BE2C (cell line): ENCODE results near the gene HYAL4. TPM values are rescaled to one million over a fixed set of nuclear protein-coding genes. Genes with fewer than 3 reads are reported as not detected.

Experiments used
- DNase-seq: peaks from one replicate; pipeline ENCODE4 v3.0.0-alpha.2; 2020
- H3K27me3 ChIP-seq: fragments of 250-450 bp; sonication (Bioruptor Pico); 2 replicates; pipeline ENCODE4 v1.5.1; 2020; ENCODE audit warnings: mild to moderate bottlenecking
- H3K36me3 ChIP-seq: fragments of 250-450 bp; sonication (Bioruptor Pico); 2 replicates; pipeline ENCODE4 v1.5.1; 2020; ENCODE audit warnings: mild to moderate bottlenecking
- H3K4me1 ChIP-seq: fragments of 250-450 bp; sonication (Bioruptor Pico); 2 replicates; pipeline ENCODE4 v1.5.1; 2020
- H3K4me3 ChIP-seq: 2 replicates; pipeline ENCODE4 v1.5.1; 2011; ENCODE audit warnings: low read depth, low read length
- H3K9me3 ChIP-seq: fragments of 250-450 bp; sonication (Bioruptor Pico); 2 replicates; pipeline ENCODE4 v1.5.1; 2020
- CTCF ChIP-seq: IDR thresholded peaks from 2 replicates; pipeline ENCODE4 v1.5.1; 2012; ENCODE audit warnings: mild to moderate bottlenecking, low read depth, low read length
- polyA plus RNA-seq: library from polyadenylated mRNA; unstranded; fragments of >200 nt; gene quantifications from one replicate; pipeline ENCODE4 v1.2.1, GENCODE V29; 2012; ENCODE audit warnings: low read depth, missing spikeins; ENCODE audit not compliant: insufficient read length, insufficient read depth

The HYAL4 gene, protein sequence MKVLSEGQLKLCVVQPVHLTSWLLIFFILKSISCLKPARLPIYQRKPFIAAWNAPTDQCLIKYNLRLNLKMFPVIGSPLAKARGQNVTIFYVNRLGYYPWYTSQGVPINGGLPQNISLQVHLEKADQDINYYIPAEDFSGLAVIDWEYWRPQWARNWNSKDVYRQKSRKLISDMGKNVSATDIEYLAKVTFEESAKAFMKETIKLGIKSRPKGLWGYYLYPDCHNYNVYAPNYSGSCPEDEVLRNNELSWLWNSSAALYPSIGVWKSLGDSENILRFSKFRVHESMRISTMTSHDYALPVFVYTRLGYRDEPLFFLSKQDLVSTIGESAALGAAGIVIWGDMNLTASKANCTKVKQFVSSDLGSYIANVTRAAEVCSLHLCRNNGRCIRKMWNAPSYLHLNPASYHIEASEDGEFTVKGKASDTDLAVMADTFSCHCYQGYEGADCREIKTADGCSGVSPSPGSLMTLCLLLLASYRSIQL
- not detected for polyA plus RNA-seq

DNA sequence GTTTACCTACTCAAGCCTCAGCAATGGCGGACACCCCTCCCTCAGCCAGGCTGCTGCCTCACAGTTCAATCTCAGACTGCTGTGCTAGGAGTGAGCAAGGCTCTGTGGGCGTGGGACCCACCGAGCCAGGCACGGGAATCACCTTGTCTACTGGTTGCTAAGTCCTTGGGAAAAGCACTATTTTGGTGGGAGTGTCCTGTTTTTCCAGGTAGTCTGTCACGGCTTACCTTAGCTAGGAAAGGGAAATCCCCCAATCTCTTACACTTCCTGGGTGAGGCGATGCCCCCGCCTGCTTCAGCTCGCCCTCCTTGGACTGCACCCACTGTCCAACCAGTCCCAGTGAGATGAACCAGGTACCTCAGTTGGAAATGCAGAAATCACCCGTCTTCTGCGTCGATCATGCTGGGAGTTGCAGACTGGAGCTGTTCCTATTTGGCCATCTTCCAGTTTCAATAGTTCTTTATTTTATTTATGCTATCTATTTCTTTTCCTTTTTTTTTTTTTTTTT lies at the start of gene HYAL4:
TSS of gene HYAL4 (plus strand) at position 458 of the 508 bp plus-strand sequence. CDS start 23,105 bp downstream, outside the sequence.
- no peak for TF ChIP-seq CTCF
- no peaks in the 10 kb centered on the region for H3K36me3 ChIP-seq
- no peaks in the 10 kb centered on the region for H3K27me3 ChIP-seq
- H3K9me3 ChIP-seq, result no peaks in the 10 kb centered on the region
- H3K4me3 ChIP-seq, result no peak within 1 kb of the TSS
- no peak for DNase-seq
- H3K4me1 ChIP-seq, result no peaks in the 10 kb centered on the region; the same call in 1 of the 2 replicates

DNA sequence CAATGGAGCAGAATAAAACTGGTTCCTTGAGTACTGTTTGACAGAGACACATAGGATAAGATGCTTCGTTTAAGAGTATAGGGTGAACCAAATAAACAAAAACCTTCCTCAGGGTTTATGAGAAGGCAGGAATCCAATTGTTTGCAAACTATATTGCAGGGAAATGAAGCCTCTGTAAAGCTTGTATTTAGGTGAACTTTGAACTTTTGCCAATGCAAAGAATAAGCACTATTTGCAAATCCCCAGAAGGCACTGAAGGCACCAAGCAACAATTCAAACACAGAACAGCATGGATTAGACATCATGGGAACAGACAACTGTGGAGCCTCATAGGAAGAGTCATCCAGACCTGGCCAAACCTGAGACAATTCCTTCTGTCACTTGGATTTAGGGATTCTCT lies 49.1 kb upstream of the HYAL4 start:
- Histone ChIP-seq H3K9me3 (no peaks in the 10 kb centered on the region), H3K36me3 (no peaks in the 10 kb centered on the region), H3K27me3 (no peaks in the 10 kb centered on the region), H3K4me1 (no peaks in the 10 kb centered on the region; the same call in 1 of the 2 replicates), H3K4me3 (no peak overlapping the region)
- TF ChIP-seq CTCF, result no peak
- no peak for DNase-seq

DNA sequence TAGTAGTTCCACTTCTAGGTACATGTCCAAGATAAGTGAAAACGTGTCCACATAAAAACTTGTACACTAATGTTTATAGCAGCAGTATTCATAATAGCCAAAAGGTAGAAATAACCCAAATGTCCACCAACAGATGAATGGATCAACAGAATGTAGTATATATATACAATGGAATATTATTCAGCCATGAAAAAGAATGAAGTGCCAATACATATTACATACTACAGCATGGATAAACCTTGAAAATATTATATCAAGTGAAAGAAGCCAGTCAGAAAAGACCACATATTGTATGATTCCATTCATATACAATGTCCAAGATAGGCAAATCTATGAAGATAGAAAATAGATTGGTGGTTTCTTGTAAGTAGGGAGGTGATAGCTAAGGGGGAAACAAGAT lies 48.4 kb upstream of the HYAL4 start:
- Histone ChIP-seq H3K27me3 (no peaks in the 10 kb centered on the region), H3K36me3 (no peaks in the 10 kb centered on the region), H3K4me1 (no peaks in the 10 kb centered on the region; the same call in 1 of the 2 replicates), H3K9me3 (no peaks in the 10 kb centered on the region), H3K4me3 (no peak overlapping the region)
- DNase-seq, result no peak
- no peak for TF ChIP-seq CTCF

DNA sequence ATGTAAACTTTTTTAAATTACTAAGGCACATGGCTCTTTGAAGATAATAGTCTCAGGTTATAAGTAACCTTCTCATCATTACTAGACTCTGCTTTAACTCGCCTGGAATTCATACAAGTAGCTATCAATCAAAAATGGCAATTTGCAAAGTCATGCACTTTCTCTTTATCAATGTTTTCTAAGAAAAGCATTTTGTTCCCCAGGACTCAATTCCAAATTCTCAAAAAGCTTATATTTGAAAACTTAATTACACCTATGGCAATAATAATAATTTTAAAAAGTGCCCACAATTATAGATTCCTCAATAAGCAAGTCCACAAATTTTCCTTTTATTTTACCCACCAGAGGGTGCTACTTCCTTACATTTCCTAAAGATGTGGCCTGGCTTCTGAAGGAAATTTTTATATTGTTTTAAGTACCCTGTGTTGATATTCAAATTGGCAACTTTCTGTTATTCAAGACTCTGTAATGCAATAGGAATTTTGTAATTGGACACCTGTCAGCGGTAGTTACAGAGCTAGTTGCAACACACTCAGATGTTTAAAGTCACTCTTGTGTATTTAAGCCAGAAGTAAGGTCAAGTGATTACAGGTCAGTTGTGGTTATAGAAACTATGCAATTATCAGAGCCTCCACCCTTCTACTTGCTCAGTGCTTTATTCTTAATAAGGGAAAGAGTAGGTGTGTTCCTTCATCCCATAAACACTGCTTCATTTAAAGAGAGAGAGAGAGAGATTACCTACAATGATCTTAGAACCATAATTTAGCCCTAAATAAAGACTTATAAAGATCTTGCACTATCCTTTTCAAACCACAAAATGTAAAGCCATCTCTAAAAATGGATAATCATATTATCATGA lies 47.1 kb upstream of the HYAL4 start:
- no peaks in the 10 kb centered on the region; the same call in 1 of the 2 replicates for H3K4me1 ChIP-seq
- H3K27me3 ChIP-seq, result no peaks in the 10 kb centered on the region
- TF ChIP-seq CTCF, result peak; percentile 52
- no peak for DNase-seq
- H3K9me3 ChIP-seq, result no peaks in the 10 kb centered on the region
- no peaks in the 10 kb centered on the region for H3K36me3 ChIP-seq
- no peak overlapping the region for H3K4me3 ChIP-seq

DNA sequence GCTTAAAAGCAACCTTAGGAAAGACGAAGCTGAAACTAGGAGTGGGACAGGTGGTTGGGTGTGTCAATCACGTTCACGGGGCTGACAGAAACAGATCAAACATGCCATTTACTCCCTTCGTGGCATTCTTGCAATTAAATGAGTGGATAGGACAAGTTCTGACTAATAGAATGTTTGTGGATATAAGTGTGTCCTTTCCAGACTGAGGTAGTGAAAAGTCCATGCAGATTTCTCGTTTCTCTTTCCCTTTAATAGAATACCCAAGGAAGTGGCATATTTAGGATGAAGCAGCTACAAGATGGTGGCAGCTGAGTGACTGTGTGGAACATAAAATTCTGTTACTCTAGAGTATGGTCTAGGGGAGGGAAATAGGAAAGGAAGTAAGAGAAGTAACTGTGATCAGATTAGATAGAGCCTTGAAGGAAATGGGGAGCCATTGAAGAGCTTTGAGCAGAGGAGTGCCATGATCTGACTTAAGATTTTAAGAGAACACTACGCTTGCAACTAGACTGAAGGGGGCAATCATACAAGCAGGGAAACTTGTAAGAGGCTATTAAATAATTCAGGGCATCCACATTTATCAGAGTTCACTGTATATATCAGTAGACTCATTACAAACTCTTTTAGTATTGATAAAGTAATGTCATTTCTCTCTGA lies 46.3 kb upstream of the HYAL4 start:
- DNase-seq, result no peak
- Histone ChIP-seq H3K4me1 (no peaks in the 10 kb centered on the region; the same call in 1 of the 2 replicates), H3K36me3 (no peaks in the 10 kb centered on the region), H3K9me3 (no peaks in the 10 kb centered on the region), H3K27me3 (no peaks in the 10 kb centered on the region), H3K4me3 (no peak overlapping the region)
- TF ChIP-seq CTCF, result no peak
